NB4 (cell line): Measurements from ENCODE around the gene SLC11A1.

ENCODE experiments used
- CTCF ChIP-seq: IDR thresholded peaks from one replicate; pipeline ENCODE4 v1.5.1; 2012; ENCODE audit warnings: low read depth, low read length
- MYC ChIP-seq: IDR thresholded peaks from 2 replicates; pipeline ENCODE4 v1.6.1; 2011; ENCODE audit warnings: low read depth, low read length
- POLR2A ChIP-seq: IDR thresholded peaks from 2 replicates; pipeline ENCODE4 v1.6.1; 2011; ENCODE audit warnings: mild to moderate bottlenecking; ENCODE audit not compliant: insufficient read length; ENCODE audit errors: extremely low read depth

- TF ChIP-seq CTCF (no peak), MYC (no peak), POLR2A (no peak)
Measured at GRCh38 chr2:218357236-218358177, 24.6 kb upstream of the SLC11A1 start.
